Sigmoid colon (tissue), 7 donors: ENCODE measurements around the gene ATP5F1E. TPM values are rescaled to one million over a fixed set of nuclear protein-coding genes. Genes with fewer than 3 reads are reported as not detected.
"Not testable (repeated sequence)": the region's sequence is repeated elsewhere in the genome, so short reads cannot be mapped to it uniquely, and the experiment has no call there.

Experiments used
- DNase-seq: peaks from one replicate; pipeline ENCODE4 v3.0.0-alpha.2; 2019
- H3K27ac ChIP-seq, 4 donors: fragments of 200-600 bp; sonication (generic); one replicate each; pipeline ENCODE4 v1.5.1; 2016 to 2019; ENCODE audit warnings: mild to moderate bottlenecking in 1 of 4
- H3K27me3 ChIP-seq, 3 donors: fragments of 200-600 bp; sonication (generic); one replicate each; pipeline ENCODE4 v1.5.1; 2019; ENCODE audit warnings: mild to moderate bottlenecking in 1 of 3
- H3K36me3 ChIP-seq, 4 donors: fragments of 200-600 bp; sonication (generic); one replicate each; pipeline ENCODE4 v1.5.1; 2016 to 2019
- H3K4me1 ChIP-seq, 4 donors: fragments of 200-600 bp; sonication (generic); one replicate each; pipeline ENCODE4 v1.5.1; 2017 to 2019
- H3K4me3 ChIP-seq, 4 donors: fragments of 200-600 bp; sonication (generic); one replicate each; pipeline ENCODE4 v1.5.1; 2017 to 2019; ENCODE audit warnings: mild to moderate bottlenecking in 2 of 4, moderate library complexity in 1 of 4
- H3K9me3 ChIP-seq, 4 donors: fragments of 200-600 bp in 3 of 4; sonication (generic) in 3 of 4; one replicate each; pipeline versions ENCODE4 v1.5.1 to v1.6.1; 2013 to 2019
- EP300 ChIP-seq, 4 donors: sonication (generic); formaldehyde crosslinking; IDR thresholded peaks; one replicate each; pipeline ENCODE4 v1.6.1; 2017; ENCODE audit warnings: antibody characterized with exemption in 4 of 4
- POLR2A ChIP-seq, 2 donors: fragments of 450-650 bp; IDR thresholded peaks; one replicate each; pipeline ENCODE4 v1.6.1; 2016; ENCODE audit warnings: antibody characterized with exemption in 2 of 2, mild to moderate bottlenecking in 2 of 2, moderate library complexity in 2 of 2
- POLR2AphosphoS5 ChIP-seq, 4 donors: sonication (generic); formaldehyde crosslinking; IDR thresholded peaks; one replicate each; pipeline ENCODE4 v1.6.1; 2017; ENCODE audit warnings: antibody characterized with exemption in 4 of 4
- WGBS, 2 donors: extraction: QIAGEN DNeasy Blood & Tissue Kit; methylation state at CpG; one replicate each; pipeline ENCODE4 v1.1.7; 2013; 5-methylcytosine and 5-hydroxymethylcytosine counted together
- intact Hi-C: fragments of 100-400 bp; cut with DNase I; formaldehyde crosslinking; loops from one replicate; pipeline ENCODE4 v1.15.1; 2023
- polyA plus RNA-seq, 3 donors: library from polyadenylated mRNA; stranded (reverse); fragments of 200-250 nt; gene quantifications; one replicate each; pipeline ENCODE4 v1.2.3, GENCODE V29; 2013
- total RNA-seq, 4 donors: library from RNA; depleted of rRNA; stranded (reverse); fragments of >200 nt; gene quantifications; one replicate each; pipeline ENCODE4 v1.1.0, GENCODE V29; 2016
- TF ChIP-seq, protein P1 (sequence below), 4 experiments: fragments of 450-650 bp in 3 of 4; fragments of 200-600 bp in 1 of 4; IDR thresholded peaks; one replicate each; pipeline ENCODE4 v1.5.1; 2016 to 2019; ENCODE audit warnings: antibody characterized with exemption in 4 of 4, mild to moderate bottlenecking in 3 of 4, moderate library complexity in 2 of 4
- donor health status: healthy with polysubstance abuse.
- donor health status: Bipolar disorder and iron deficiency.
- donor health status: healthy.

Gene ATP5F1E
- total and polyA plus RNA-seq, 7 donors = 28.5 to 110 (median 57.4) TPM

DNA sequence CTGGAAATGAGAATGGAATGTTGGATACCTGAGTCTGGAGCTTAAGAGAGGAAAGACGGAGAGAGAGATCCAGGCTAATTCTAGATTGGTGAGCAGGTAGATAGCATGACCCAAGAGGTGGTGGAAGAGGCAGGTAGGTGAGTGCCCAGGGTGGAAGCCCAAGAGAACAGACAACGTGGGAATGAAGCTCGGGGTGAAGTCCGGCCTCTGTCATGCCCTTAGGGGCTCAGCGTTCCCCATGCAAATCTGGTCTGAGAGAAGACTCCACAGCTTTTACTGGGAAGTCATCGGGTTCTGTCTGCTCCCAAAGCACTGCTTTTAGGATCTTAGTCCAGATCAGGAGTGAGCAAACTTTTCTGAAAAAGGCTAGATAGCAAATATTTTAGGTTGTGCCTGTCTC, 47.4 kb downstream of the ATP5F1E start:
- DNase-seq = peak; percentile 40
- peak overlapping the region in 1 of 4 donors; percentile 17 for H3K27ac ChIP-seq
- no peaks in the 10 kb centered on the region for H3K27me3 ChIP-seq
- no peak overlapping the region for H3K4me3 ChIP-seq
- TF ChIP-seq POLR2A (IDR thresholded peaks at IDR 0.05) (no peak), POLR2AphosphoS5 (IDR thresholded peaks at IDR 0.05) (no peak), EP300 (IDR thresholded peaks at IDR 0.05) (no peak)
- TF ChIP-seq, protein P1, sequence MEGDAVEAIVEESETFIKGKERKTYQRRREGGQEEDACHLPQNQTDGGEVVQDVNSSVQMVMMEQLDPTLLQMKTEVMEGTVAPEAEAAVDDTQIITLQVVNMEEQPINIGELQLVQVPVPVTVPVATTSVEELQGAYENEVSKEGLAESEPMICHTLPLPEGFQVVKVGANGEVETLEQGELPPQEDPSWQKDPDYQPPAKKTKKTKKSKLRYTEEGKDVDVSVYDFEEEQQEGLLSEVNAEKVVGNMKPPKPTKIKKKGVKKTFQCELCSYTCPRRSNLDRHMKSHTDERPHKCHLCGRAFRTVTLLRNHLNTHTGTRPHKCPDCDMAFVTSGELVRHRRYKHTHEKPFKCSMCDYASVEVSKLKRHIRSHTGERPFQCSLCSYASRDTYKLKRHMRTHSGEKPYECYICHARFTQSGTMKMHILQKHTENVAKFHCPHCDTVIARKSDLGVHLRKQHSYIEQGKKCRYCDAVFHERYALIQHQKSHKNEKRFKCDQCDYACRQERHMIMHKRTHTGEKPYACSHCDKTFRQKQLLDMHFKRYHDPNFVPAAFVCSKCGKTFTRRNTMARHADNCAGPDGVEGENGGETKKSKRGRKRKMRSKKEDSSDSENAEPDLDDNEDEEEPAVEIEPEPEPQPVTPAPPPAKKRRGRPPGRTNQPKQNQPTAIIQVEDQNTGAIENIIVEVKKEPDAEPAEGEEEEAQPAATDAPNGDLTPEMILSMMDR (IDR thresholded peaks at IDR 0.05) = no peak
- peaks cover 21 to 39% (median 33%) of the 10 kb centered on the region in 4 donors for H3K36me3 ChIP-seq
- WGBS, 2 donors = 88 to 90% methylated on average over 6 of the region's 6 CpGs
- intact Hi-C loops = loop anchor here (5.0 kb wide), 1 partner anchor 48 kb away; the partner anchor contains the start of gene ATP5F1E
- H3K9me3 ChIP-seq = no peaks in the 10 kb centered on the region
- H3K4me1 ChIP-seq = peaks cover 0 to 38% (median 32%) of the 10 kb centered on the region in 4 donors

DNA sequence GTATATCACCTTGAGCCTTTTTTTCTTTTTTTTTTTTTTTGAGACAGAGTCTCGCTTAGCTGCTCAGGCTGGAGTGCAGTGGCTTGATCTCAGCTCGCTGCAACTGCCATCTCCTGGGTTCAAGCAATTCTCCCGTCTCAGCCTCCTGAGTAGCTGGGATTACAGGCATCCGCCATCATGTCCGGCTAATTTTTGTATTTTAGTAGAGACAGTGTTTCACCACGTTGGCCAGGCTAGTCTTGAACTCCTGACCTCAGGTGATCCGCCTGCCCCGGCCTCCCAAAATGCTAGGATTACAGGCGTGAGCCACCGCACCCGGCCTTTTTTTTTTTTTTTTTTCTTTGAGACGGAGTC, 49.0 kb downstream of the ATP5F1E start:
- not testable (repeated sequence) for H3K9me3 ChIP-seq, H3K27me3 ChIP-seq, H3K4me3 ChIP-seq, H3K27ac ChIP-seq
- 92% methylated on average over 12 of the region's 12 CpGs for WGBS, 2 donors
- DNase-seq = peak; percentile 15
- intact Hi-C loops = loop anchor here (2.0 to 5.0 kb wide), 2 partner anchors 20 to 49 kb away; partner anchors contain the start of gene ATP5F1E
- H3K36me3 ChIP-seq = peaks cover 6 to 23% (median 18%) of the 10 kb centered on the region in 4 donors
- peaks cover 0 to 38% (median 32%) of the 10 kb centered on the region in 4 donors for H3K4me1 ChIP-seq

DNA sequence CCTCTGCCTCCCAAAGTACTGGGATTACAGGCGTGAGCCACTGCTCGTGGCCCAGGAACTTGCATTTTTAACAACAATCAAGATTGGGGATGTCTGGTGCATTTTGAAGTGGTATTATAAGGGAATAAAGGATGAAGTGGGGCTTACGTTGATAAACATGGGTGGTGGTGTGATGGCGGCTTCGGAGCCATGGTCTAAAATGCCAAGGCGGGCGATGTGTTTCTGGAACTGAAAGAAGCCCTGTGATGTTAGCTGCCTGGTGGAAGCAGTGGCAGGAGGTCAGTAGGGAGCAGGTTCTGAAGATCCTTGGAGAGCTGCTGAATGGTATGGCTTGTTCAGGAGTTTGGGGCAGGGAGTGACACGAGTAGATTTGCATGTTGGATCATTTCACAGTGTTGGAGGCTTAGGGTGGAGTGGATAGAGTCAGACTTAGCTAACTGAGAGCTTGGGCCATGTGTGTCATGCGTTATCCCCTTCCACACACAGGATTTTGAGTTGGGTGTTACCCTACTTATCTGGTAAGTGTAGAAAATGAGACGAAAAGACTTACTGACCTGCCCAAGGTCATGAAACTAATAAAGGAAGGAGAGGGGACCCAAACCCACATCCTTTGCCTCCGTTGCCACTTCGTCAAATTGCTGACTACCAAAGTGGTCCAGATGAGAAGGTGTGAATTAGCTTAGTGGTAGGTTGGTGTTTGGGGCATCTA, 49.6 kb downstream of the ATP5F1E start:
- DNase-seq = peak; percentile 7
- no peaks in the 10 kb centered on the region for H3K27me3 ChIP-seq
- H3K36me3 ChIP-seq = peaks cover 2 to 17% (median 13%) of the 10 kb centered on the region in 4 donors
- TF ChIP-seq POLR2A (IDR thresholded peaks at IDR 0.05) (no peak), POLR2AphosphoS5 (IDR thresholded peaks at IDR 0.05) (no peak), EP300 (IDR thresholded peaks at IDR 0.05) (no peak)
- TF ChIP-seq, protein P1 (IDR thresholded peaks at IDR 0.05) = no peak
- H3K4me3 ChIP-seq = peak overlapping the region in 2 of 4 donors; percentile 76 to 91
- H3K4me1 ChIP-seq = peaks cover 0 to 38% (median 32%) of the 10 kb centered on the region in 4 donors
- 86% methylated on average over 12 of the region's 12 CpGs for WGBS, 2 donors
- H3K9me3 ChIP-seq = no peaks in the 10 kb centered on the region
- intact Hi-C loops = loop anchor here (2.0 to 5.0 kb wide), 2 partner anchors 20 to 50 kb away; partner anchors contain the start of gene ATP5F1E
- H3K27ac ChIP-seq = peak overlapping the region in 2 of 4 donors; percentile 12 to 81

DNA sequence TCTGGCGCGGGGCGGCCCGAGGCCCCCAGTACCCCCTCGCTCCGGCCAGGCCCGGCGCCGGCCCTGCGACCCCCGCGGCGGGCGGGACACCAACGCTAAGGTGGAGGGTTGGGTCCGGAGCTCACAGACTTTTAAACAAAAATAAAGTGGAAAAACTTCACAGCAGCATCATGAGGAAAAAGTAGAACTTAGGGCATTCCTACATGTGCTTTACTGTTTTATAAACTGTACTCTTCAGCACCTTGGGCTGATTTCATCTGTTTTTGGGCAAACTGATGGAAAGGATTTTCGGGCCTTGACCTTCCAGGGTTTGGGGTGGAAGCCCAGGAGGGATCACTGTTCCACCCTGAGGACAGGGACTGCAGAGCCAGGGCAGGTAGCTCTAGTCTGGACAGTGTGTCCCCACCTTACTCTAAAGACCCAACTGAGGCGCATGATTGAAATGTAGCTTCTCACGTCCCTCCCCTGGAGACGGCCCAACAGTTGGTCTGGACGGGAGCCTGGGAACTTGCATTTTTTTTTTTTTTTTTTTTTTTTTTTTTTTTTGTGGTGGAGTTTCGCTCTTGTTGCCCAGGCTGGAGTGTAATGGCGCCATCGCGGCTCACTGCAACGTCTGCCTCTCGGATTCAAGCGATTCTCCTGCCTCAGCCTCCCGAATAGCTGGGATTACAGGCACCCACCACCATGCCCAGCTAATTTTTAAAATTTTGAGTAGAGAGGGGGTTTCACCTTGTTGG, 50.3 kb downstream of the ATP5F1E start:
- WGBS, 2 donors = 18 to 20% methylated on average over 29 of the region's 29 CpGs

More for the DNA sequence above, 50.3 kb downstream of the ATP5F1E start:
- intact Hi-C loops = loop anchor here (2.0 to 5.0 kb wide), 4 partner anchors 19 to 91 kb away; partner anchors contain the start of gene ATP5F1E
- Histone ChIP-seq H3K4me1 (peaks cover 0 to 38% (median 32%) of the 10 kb centered on the region in 4 donors), H3K36me3 (peaks cover 0 to 10% (median 6%) of the 10 kb centered on the region in 4 donors), H3K9me3 (no peaks in the 10 kb centered on the region), H3K4me3 (peak overlapping the region; percentile 50 to 91 (median 79)), H3K27ac (peak overlapping the region; percentile 80 to 88 (median 82)), H3K27me3 (no peaks in the 10 kb centered on the region)
- no peak for DNase-seq
- TF ChIP-seq, protein P1 (IDR thresholded peaks at IDR 0.05) = no peak
- no peak for TF ChIP-seq EP300 (IDR thresholded peaks at IDR 0.05)
- TF ChIP-seq POLR2AphosphoS5 (IDR thresholded peaks at IDR 0.05) = no peak
- TF ChIP-seq POLR2A (IDR thresholded peaks at IDR 0.05) = no peak
